K562 (cell line): ENCODE data around the gene RSPH1. TPM values are rescaled to one million over a fixed set of nuclear protein-coding genes. Genes with fewer than 3 reads are reported as not detected.
A peak's percentile ranks its signal among the peaks of the same experiment; 100 is the strongest.

Experiments used
- ATAC-seq: fragments of 200-7000 bp; cut with Tn5 transposase; 3 replicates; pipeline ENCODE4 v1.9.1; 2020; ENCODE audit warnings: moderate library complexity
- BruUV-seq: library from RNA; stranded (reverse); fragments of 400-500 nt; replicated peaks from 2 replicates; lab custom pipeline; 2021; lab: Mats Ljungman, UMichigan
- CTCF ChIA-PET: fragments of 300-600 bp; formaldehyde crosslinking; extraction: SDS; loops from one replicate; lab custom pipeline; 2021; ENCODE audit warnings: low intra/inter-chr PET ratio; lab: Yijun Ruan, JAX
- POLR2A ChIA-PET: fragments of 300-600, 350-650 bp; sonication (Branson Sonifier 250); formaldehyde crosslinking; extraction: SDS; loops from one replicate; lab custom pipeline; 2021; ENCODE audit warnings: antibody characterized with exemption, inconsistent platforms; lab: Yijun Ruan, JAX
- DNase-seq, 4 experiments: peaks; one replicate each; pipeline versions ENCODE4 v3.0.0 to v3.0.0-alpha.2; 2011 to 2018; ENCODE audit warnings: low spot score in 3 of 4, mixed read lengths in 3 of 4; ENCODE audit errors: extremely low read depth in 1 of 4
- FAIRE-seq: peaks from 2 replicates; lab custom pipeline; 2011; peaks lifted over from hg19 to GRCh38; lab: Jason Lieb, UNC
- H2AFZ ChIP-seq: 2 replicates; pipeline ENCODE4 v1.6.0; 2011; ENCODE audit warnings: low read depth, low read length, control low read depth, inconsistent platforms
- H3K27ac ChIP-seq: fragments of 200-600 bp; 3 replicates; pipeline ENCODE4 v1.8.0; 2011; ENCODE audit warnings: low read depth, mild to moderate bottlenecking, control low read depth, inconsistent platforms, low read length, moderate library complexity, mixed read lengths; ENCODE audit errors: extremely low read depth
- H3K27me3 ChIP-seq, 2 experiments: fragments of 300-600 bp in 1 of 2; 2 replicates in 1 of 2; 3 replicates in 1 of 2; pipeline versions ENCODE4 v1.6.0 to v1.8.0; 2011; ENCODE audit warnings: inconsistent platforms in 2 of 2, low read length in 2 of 2, mild to moderate bottlenecking in 1 of 2, mixed read lengths in 1 of 2, moderate library complexity in 1 of 2; ENCODE audit not compliant: control insufficient read depth in 2 of 2, insufficient read depth in 2 of 2
- H3K36me3 ChIP-seq: fragments of 300-600 bp; 3 replicates; pipeline ENCODE4 v1.8.0; 2011; ENCODE audit warnings: mild to moderate bottlenecking, low read length, inconsistent platforms; ENCODE audit not compliant: control insufficient read depth, insufficient read depth
- H3K4me1 ChIP-seq, 2 experiments: fragments of 200-600 bp in 1 of 2; replicated peaks in 1 of 2; 2 replicates in 1 of 2; 3 replicates in 1 of 2; pipeline versions ENCODE4 v1.5.1 to v1.8.0; 2011; ENCODE audit warnings: inconsistent platforms in 2 of 2, low read length in 2 of 2, mild to moderate bottlenecking in 1 of 2, mixed read lengths in 1 of 2, moderate library complexity in 1 of 2; ENCODE audit not compliant: control insufficient read depth in 2 of 2, insufficient read depth in 2 of 2
- H3K4me2 ChIP-seq: 2 replicates; pipeline ENCODE4 v1.6.1; 2011; ENCODE audit warnings: low read length, control low read depth, inconsistent platforms, mixed read lengths; ENCODE audit not compliant: insufficient read depth
- H3K4me3 ChIP-seq: fragments of 200-600 bp; sonication (generic), shearing (Covaris generic); 2 replicates; pipeline ENCODE4 v1.5.1; 2016; ENCODE audit warnings: control low read depth, inconsistent platforms
- H3K79me2 ChIP-seq: fragments of 200-600 bp; 3 replicates; pipeline ENCODE4 v1.8.0; 2011; ENCODE audit warnings: low read length, inconsistent platforms; ENCODE audit not compliant: control insufficient read depth, insufficient read depth
- H3K9ac ChIP-seq, 2 experiments: 2 replicates each; pipeline versions ENCODE4 v1.6.0 to v1.6.1; 2011; ENCODE audit warnings: low read depth in 2 of 2, low read length in 2 of 2, control low read depth in 1 of 2, inconsistent platforms in 1 of 2, mild to moderate bottlenecking in 1 of 2, mixed read lengths in 1 of 2; ENCODE audit not compliant: insufficient read depth in 1 of 2
- H3K9me1 ChIP-seq: one replicate; pipeline ENCODE4 v1.6.0; 2011; ENCODE audit warnings: inconsistent platforms, mild to moderate bottlenecking, low read length, moderate library complexity; ENCODE audit not compliant: control insufficient read depth, insufficient read depth
- H3K9me3 ChIP-seq: replicated peaks from 2 replicates; pipeline ENCODE4 v1.5.1; 2011; ENCODE audit warnings: low read depth, low read length, inconsistent platforms; ENCODE audit not compliant: control insufficient read depth, insufficient read depth
- H4K20me1 ChIP-seq: replicated peaks from 2 replicates; pipeline ENCODE4 v1.6.1; 2011; ENCODE audit warnings: low read length, inconsistent platforms, mixed read lengths; ENCODE audit not compliant: control insufficient read depth, insufficient read depth
- HOXB6 ChIP-seq: fragments of 250-450 bp; sonication (Bioruptor Pico); IDR thresholded peaks from 2 replicates; pipeline ENCODE4 v1.5.1; 2022; ENCODE audit warnings: mild to moderate bottlenecking, borderline replicate concordance
- POLR2A ChIP-seq: fragments of 450-650 bp; conservative IDR thresholded peaks from 2 replicates; pipeline ENCODE4 v1.6.1; 2016
- WHSC1 ChIP-seq: IDR thresholded peaks from one replicate; pipeline ENCODE4 v1.6.1; 2012; ENCODE audit warnings: low read length, control low read depth, inconsistent platforms
- WGBS: fragments of 100-300 bp; shearing (Covaris generic); methylation state at CpG from one replicate; pipeline ENCODE4 v1.1.6; 2016; ENCODE audit warnings: low coverage, mixed read lengths; ENCODE audit not compliant: insufficient coverage; ENCODE audit errors: missing lambda C conversion rate; 5-methylcytosine and 5-hydroxymethylcytosine counted together
- in situ Hi-C: fragments of 300-500 bp; cut with MboI; formaldehyde crosslinking; loops from 4 replicates; pipeline ENCODE4 v1.15.0; 2018; ENCODE audit warnings: inconsistent platforms, mixed read lengths
- intact Hi-C: fragments of 100-400 bp; cut with micrococcal nuclease; formaldehyde crosslinking; loops from 2 replicates; pipeline ENCODE4 v1.14.2; 2022
- polyA plus RNA-seq, 8 experiments: library from polyadenylated mRNA; depleted of rRNA in 4 of 8; stranded (reverse) in 5 of 8; unstranded in 3 of 8; fragments of >200 nt; fragmentation: Nextera tagmentation in 2 of 8; fragmentation: Illumina TruSeq in 1 of 8; extraction: Ambion mirVana in 2 of 8; extraction: Trizol in 1 of 8; gene quantifications; 2 replicates each; pipeline versions ENCODE4 v1.2.1 to v1.2.3, GENCODE V29; 2011 to 2014; ENCODE audit warnings: inconsistent platforms in 1 of 8, missing spikeins in 1 of 8
- total RNA-seq, 7 experiments: library from RNA; depleted of rRNA in 6 of 7; stranded (reverse); fragments of >200 nt in 6 of 7; fragmentation: Illumina TruSeq in 2 of 7; extraction: Trizol in 2 of 7; gene quantifications; 2 replicates each; pipeline versions ENCODE4 v1.2.1 to v1.2.3, GENCODE V29; 2011 to 2021; ENCODE audit warnings: low replicate concordance in 1 of 7
- TF ChIP-seq, protein P1 (sequence below): sonication (generic); formaldehyde crosslinking; IDR thresholded peaks from 2 replicates; pipeline ENCODE4 v1.5.0; 2020; ENCODE audit warnings: missing genetic modification reagents
- TF ChIP-seq, protein P2 (sequence below): sonication (generic); formaldehyde crosslinking; IDR thresholded peaks from 2 replicates; pipeline ENCODE4 v1.9.0; 2022; ENCODE audit warnings: mild to moderate bottlenecking, missing genetic modification reagents

Gene RSPH1
- total and polyA plus RNA-seq, 9 of the 15 experiments (the other 6 are each of a cell fraction or from before 2014, with no cell fraction given) = 0.17 TPM; not detected in 8

DNA sequence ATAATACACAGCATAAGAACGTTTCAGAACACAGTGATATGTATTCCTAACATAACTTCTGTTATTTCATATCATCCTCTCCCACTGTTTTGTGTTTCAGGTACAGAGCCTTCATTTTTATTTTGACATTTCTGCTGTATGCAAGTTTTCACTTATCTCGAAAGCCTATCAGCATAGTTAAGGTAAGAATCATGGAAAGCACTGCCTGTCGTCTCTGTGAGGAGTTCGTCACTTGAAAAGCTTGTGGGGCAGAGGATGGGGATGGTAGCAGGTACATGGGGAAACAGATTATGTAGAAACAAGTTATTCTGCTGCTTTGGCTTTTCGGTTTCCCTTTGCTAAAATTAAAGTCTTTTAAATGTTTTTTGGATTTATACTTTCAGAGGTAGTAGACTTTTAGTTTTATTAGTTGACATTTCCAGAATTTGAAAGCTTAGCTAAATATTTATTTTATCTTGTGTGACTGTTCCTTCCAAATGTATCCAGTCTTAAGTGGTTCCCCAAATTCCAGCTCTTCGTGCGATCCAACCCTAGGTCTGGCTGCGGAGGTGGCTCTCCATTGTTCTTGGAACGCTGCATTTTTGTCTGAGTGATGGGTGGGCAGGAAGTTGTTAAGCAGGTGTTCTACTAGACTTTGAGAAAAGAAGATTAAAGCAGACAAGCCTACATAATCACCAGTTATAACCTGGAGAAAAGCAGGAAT, 29.8 kb upstream of the RSPH1 start (continued):
- TF ChIP-seq, protein P1, sequence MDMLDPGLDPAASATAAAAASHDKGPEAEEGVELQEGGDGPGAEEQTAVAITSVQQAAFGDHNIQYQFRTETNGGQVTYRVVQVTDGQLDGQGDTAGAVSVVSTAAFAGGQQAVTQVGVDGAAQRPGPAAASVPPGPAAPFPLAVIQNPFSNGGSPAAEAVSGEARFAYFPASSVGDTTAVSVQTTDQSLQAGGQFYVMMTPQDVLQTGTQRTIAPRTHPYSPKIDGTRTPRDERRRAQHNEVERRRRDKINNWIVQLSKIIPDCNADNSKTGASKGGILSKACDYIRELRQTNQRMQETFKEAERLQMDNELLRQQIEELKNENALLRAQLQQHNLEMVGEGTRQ = no peak
- no peak for TF ChIP-seq HOXB6 (CRISPR knock-in tag)

DNA sequence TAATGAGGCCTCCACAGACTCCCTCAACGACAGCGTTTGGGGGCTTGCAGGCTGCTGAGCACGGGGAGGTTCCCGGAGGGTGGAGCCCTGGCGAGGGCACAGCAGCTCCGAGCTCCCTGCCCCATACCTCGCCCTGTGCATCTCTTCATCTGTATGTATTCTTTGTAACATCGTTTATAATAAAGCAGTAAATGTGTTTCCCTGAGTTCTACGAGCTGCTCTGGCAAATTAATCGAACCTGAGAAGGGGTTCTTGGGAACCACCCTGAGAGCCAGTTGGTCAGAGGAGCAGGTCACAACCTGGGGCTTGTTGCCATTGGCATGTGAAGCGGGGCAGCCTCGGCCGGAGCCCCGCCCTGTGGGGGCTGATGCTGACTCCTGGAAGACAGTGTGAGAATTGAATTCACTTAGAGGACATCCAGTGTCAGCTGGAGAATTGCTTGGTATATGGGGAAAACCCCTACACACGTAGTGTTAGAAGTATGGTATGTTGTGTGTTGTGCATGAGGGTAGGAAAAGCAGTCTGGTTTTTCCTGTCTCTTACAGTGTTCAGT, 29.1 kb upstream of the RSPH1 start:
- ChIA-PET POLR2A (interaction anchor here (0.7 kb wide), 1 partner anchor 340 kb away, joined by 4 read pairs; no protein-coding TSS in a partner anchor), CTCF (no interaction called here)
- TF ChIP-seq, protein P2, sequence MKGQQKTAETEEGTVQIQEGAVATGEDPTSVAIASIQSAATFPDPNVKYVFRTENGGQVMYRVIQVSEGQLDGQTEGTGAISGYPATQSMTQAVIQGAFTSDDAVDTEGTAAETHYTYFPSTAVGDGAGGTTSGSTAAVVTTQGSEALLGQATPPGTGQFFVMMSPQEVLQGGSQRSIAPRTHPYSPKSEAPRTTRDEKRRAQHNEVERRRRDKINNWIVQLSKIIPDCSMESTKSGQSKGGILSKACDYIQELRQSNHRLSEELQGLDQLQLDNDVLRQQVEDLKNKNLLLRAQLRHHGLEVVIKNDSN (CRISPR knock-in tag) = 0 out of 2 replicates have a peak, but pooled peaks have one; percentile 0
- TF ChIP-seq WHSC1 = no peak
- TF ChIP-seq POLR2A = no peak
- H3K4me1 ChIP-seq = peaks cover 0 to 4% of the 10 kb centered on the region in 2 experiments; a peak in 2 of 5 replicates
- no peak overlapping the region for H3K27ac ChIP-seq
- no peaks in the 10 kb centered on the region for H3K9me1 ChIP-seq
- no peak overlapping the region for H2AFZ ChIP-seq
- peaks cover 5% of the 10 kb centered on the region; the same call in 1 of the 2 replicates for H4K20me1 ChIP-seq
- WGBS = 3% methylated on average over 15 of the region's 15 CpGs
- intact Hi-C loops = loop anchor here (10.0 kb wide), 1 partner anchor 50 kb away; no protein-coding TSS in a partner anchor
- FAIRE-seq (no peak), DNase-seq (no peak), ATAC-seq (no peak)
- H3K4me2 ChIP-seq = no peak overlapping the region
- H3K79me2 ChIP-seq = no peaks in the 10 kb centered on the region
- peaks cover 54 to 75% of the 10 kb centered on the region in 2 experiments for H3K27me3 ChIP-seq
- H3K9me3 ChIP-seq = no peaks in the 10 kb centered on the region
- in situ Hi-C loops = loop anchor here (5.0 kb wide), 1 partner anchor 58 kb away; no protein-coding TSS in a partner anchor
- H3K9ac ChIP-seq = no peak overlapping the region
- no peak overlapping the region for H3K4me3 ChIP-seq
- BruUV-seq = no TSS peak
- H3K36me3 ChIP-seq = no peaks in the 10 kb centered on the region
